ENCODE measurements around the gene MORN2. TPM values are rescaled to one million over a fixed set of nuclear protein-coding genes. Genes with fewer than 3 reads are reported as not detected.

Gene MORN2
- total RNA-seq, 2 experiments from 2014 or later = 1.0 to 2.2 TPM

DNA sequence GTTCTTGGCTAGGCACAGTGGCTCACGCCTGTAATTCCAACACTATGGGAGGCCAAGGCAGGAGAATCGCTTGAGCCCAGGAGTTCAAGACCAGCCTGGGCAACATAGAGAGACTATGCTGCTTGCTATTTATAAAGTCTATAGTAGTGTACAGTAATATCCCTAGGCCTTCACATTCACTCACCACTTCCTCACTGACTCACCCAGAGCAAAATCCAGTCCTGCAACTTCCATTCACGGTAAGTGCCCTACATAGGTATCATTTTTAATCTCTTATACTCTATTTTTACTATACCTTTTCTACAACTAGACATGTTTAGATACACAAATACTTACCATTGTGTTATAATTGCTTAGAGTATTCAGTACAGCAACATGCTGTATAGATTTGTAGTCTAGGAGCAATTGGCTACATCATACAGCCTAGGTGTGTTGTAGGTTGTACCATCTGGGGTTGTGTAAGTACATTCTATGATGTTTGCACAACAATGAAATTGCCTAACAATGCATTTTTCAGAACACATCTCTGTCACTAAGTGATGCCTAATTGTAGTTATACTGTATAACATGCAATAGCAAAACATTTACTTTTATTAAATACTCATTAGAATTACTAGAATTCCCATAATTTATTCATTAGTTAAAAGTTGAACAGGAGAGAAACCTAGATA lies 8.9 kb upstream of the MORN2 start:
- POLR2A ChIA-PET = no interaction called here
- Mint-ChIP-seq H3K27ac (no peak overlapping the region), H3K36me3 (peaks cover 37% of the 10 kb centered on the region), H3K4me1 (peaks cover 5% of the 10 kb centered on the region), H3K27me3 (no peaks in the 10 kb centered on the region), H3K9me3 (peaks cover 11% of the 10 kb centered on the region), H3K4me3 (no peak overlapping the region)
- ATAC-seq (ENCODE audit: low read depth) (no peak), DNase-seq (no peak)

DNA sequence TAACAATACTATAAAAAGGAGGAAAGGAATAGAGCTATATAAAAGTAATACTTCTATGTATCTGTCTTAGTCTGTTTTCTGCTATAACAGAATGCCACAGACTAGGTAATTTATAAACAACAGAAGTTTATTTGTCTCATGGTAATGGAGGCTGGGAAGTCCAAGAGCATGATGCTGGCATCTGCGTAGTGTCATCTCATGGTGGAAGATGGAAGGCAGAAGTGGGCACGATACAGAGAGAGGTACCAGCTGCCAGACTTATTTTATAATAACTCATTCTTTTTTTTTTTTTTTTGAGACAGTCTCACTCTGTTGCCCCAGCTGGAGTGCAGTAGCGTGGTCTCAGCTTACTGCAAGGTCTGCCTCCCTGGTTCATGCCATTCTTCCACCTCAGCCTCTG lies 4.3 kb upstream of the MORN2 start:
- Mint-ChIP-seq H3K27me3 (no peaks in the 10 kb centered on the region), H3K4me3 (no peak overlapping the region), H3K36me3 (peaks cover 31% of the 10 kb centered on the region), H3K4me1 (peaks cover 12% of the 10 kb centered on the region), H3K9me3 (peaks cover 19% of the 10 kb centered on the region), H3K27ac (no peak overlapping the region)
- no peak for ATAC-seq (ENCODE audit: low read depth)
- no peak for DNase-seq
- POLR2A ChIA-PET = no interaction called here

DNA sequence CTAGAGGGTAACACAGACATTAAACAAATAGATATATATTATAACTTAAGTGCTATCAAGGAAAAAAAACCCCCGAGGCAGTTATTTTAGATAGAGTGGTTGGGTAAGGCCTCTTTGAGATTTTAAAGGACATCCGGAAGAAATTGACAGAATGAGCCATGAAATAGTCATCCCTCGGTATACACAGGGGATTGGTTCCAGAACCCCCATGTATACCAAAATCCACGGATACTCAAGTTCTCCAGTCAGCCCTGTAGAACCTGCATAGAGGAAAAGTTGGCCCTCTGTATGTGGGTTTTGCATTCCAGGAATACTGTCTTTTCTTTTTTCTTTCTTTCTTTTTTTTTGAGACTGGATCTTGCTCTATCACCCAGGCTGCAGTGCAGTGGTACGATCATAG lies 2.0 kb upstream of the MORN2 start:
- H3K36me3 Mint-ChIP-seq = peaks cover 22% of the 10 kb centered on the region
- no peak overlapping the region for H3K27ac Mint-ChIP-seq
- no peak overlapping the region for H3K4me3 Mint-ChIP-seq
- H3K9me3 Mint-ChIP-seq = peaks cover 19% of the 10 kb centered on the region
- no peaks in the 10 kb centered on the region for H3K27me3 Mint-ChIP-seq
- DNase-seq = no peak
- no peak for ATAC-seq (ENCODE audit: low read depth)
- H3K4me1 Mint-ChIP-seq = peaks cover 15% of the 10 kb centered on the region
- POLR2A ChIA-PET = interaction anchor here (0.7 kb wide), 1 partner anchor 621 kb away, joined by 4 read pairs; no protein-coding TSS in a partner anchor

- peaks cover 12% of the 10 kb centered on the region for H3K36me3 Mint-ChIP-seq
- POLR2A ChIA-PET = interaction anchor here (0.9 to 2.2 kb wide), 2 partner anchors 57 to 124 kb away, joined by 3 to 19 read pairs; partner anchors contain the start of gene SRSF7
Observed at GRCh38 chr2:38875227-38875575, 575 bp upstream of the MORN2 start.

GRCh38 chr2:38876407-38876806 lies 631 bp downstream of the MORN2 start:
- DNase-seq (no peak), ATAC-seq (ENCODE audit: low read depth) (no peak)
- H3K36me3 Mint-ChIP-seq = peaks cover 9% of the 10 kb centered on the region
- H3K4me3 Mint-ChIP-seq = peak overlapping the region; percentile 97
- no peaks in the 10 kb centered on the region for H3K27me3 Mint-ChIP-seq
- peak overlapping the region; percentile 75 for H3K27ac Mint-ChIP-seq
- H3K4me1 Mint-ChIP-seq = peaks cover 15% of the 10 kb centered on the region
- POLR2A ChIA-PET = interaction anchor here (2.2 kb wide), 1 partner anchor 125 kb away, joined by 19 read pairs; the partner anchor contains the start of gene SRSF7
- H3K9me3 Mint-ChIP-seq = peaks cover 9% of the 10 kb centered on the region

More at GRCh38 chr2:38875227-38875575, 575 bp upstream of the MORN2 start:
- Mint-ChIP-seq H3K9me3 (peaks cover 11% of the 10 kb centered on the region), H3K27me3 (no peaks in the 10 kb centered on the region), H3K4me1 (peaks cover 15% of the 10 kb centered on the region), H3K27ac (peak overlapping the region; percentile 86), H3K4me3 (peak overlapping the region; percentile 97)
- DNase-seq = no peak
- no peak for ATAC-seq (ENCODE audit: low read depth)

DNA sequence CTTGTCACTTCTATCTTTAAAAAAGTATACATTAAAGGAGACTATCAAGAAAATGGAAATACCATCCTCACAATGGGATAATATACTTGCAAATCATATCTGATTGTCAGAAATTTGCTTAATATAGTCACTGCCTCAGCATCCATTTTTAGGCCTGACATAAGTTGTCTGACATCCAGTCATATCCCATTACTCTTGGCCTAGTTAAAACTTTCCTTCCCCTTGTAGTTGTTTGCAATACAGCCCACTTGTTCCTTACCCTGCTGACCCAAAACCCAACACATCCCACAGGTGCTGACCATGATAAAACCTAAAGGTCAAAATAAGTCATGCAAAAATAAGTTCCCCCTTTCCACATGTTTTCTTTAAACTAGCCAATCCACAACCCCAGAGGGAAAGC lies 10.3 kb downstream of the MORN2 start:
- peaks cover 4% of the 10 kb centered on the region for H3K27me3 Mint-ChIP-seq
- H3K4me3 Mint-ChIP-seq = no peak overlapping the region
- ATAC-seq (ENCODE audit: low read depth) = no peak
- peaks cover 2% of the 10 kb centered on the region for H3K9me3 Mint-ChIP-seq
- H3K4me1 Mint-ChIP-seq = no peaks in the 10 kb centered on the region
- POLR2A ChIA-PET = no interaction called here
- no peak overlapping the region for H3K27ac Mint-ChIP-seq
- DNase-seq = no peak
- no peaks in the 10 kb centered on the region for H3K36me3 Mint-ChIP-seq

GRCh38 chr2:38887347-38887746 lies 11.6 kb downstream of the MORN2 start:
- no peak for DNase-seq
- Mint-ChIP-seq H3K9me3 (peaks cover 2% of the 10 kb centered on the region), H3K27ac (no peak overlapping the region), H3K4me1 (no peaks in the 10 kb centered on the region), H3K27me3 (peaks cover 8% of the 10 kb centered on the region), H3K36me3 (no peaks in the 10 kb centered on the region), H3K4me3 (no peak overlapping the region)
- no peak for ATAC-seq (ENCODE audit: low read depth)
- POLR2A ChIA-PET = no interaction called here

DNA sequence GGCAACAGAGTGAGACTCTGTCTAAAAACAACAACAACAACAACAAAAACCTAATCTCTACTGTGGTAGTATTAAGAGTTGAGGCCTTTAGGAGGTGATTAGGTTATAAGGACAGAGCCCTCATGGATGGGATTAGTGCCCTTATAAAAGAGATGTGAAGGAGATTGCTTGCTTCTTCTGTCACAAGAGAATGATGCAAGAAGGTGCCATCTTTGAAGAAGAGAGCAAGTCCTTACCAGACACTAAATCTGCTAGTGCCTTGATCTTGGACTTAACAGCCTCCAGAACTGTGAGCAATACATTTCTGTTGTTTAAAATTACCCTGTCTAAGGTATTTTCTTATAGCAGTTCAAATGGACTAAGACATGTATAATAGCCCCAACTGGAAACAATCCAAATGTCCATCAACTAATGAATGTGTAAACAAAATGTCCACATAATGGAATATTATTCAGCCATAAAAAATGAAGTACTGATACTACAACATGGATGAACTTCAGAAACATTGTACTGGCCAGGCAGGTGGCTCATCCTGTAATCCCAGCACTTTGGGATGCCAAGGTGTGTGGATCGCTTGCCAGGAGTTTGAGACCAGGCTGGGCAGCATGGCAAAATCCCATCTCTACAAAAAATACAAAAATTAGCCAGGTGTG lies 12.3 kb downstream of the MORN2 start:
- ATAC-seq (ENCODE audit: low read depth) (no peak), DNase-seq (no peak)
- no peaks in the 10 kb centered on the region for H3K36me3 Mint-ChIP-seq
- no peak overlapping the region for H3K4me3 Mint-ChIP-seq
- no peaks in the 10 kb centered on the region for H3K4me1 Mint-ChIP-seq
- no peak overlapping the region for H3K27ac Mint-ChIP-seq
- H3K9me3 Mint-ChIP-seq = peaks cover 2% of the 10 kb centered on the region
- POLR2A ChIA-PET = no interaction called here
- H3K27me3 Mint-ChIP-seq = peaks cover 8% of the 10 kb centered on the region

DNA sequence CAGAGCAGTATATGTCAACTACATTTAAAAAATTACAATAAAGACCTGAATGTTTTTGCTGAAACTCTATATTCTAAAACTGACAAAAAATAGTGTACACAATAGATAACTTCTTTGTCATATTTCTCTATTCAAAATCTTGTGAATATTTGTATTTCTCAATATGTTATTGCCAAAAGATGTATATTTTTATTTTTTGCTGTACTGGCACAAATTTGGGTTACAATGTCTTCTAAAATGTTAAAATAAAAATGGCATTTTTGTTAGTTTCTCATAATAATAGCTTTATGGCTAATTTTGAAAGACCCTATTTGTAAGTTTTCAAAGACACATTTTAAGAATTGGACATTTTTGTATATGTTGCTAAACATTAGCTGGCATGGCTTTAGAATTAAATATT lies 13.3 kb downstream of the MORN2 start:
- no peak overlapping the region for H3K4me3 Mint-ChIP-seq
- H3K9me3 Mint-ChIP-seq = peaks cover 2% of the 10 kb centered on the region
- POLR2A ChIA-PET = no interaction called here
- DNase-seq = no peak
- no peak for ATAC-seq (ENCODE audit: low read depth)
- H3K27me3 Mint-ChIP-seq = peaks cover 8% of the 10 kb centered on the region
- H3K4me1 Mint-ChIP-seq = no peaks in the 10 kb centered on the region
- no peaks in the 10 kb centered on the region for H3K36me3 Mint-ChIP-seq
- H3K27ac Mint-ChIP-seq = no peak overlapping the region

DNA sequence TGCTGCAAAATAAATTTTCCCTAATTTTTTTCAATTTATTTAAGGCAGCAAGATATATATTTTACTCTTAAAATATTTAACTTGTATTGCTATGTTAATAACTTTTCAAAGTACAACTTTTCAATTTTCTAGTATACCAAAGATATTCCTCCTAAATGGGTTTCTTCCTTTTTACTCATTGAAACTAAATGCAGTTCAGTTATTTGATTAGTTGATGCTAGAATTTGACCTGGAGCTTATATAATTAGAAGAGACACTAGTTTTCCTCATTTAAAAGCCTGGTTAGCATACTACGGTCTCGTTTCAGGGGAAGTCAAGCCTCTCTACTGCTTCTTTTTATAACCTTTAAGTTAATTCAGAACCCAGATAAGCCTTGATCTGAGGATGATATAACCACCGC lies 13.8 kb downstream of the MORN2 start, which contains the start of gene ARHGEF33:
Gene ARHGEF33, plus strand, starts transcription at position 301 of the 400 bp plus-strand sequence. CDS start 29,573 bp downstream, outside the sequence.
- no peak for ATAC-seq (ENCODE audit: low read depth)
- Mint-ChIP-seq H3K4me1 (no peaks in the 10 kb centered on the region), H3K4me3 (no peak within 1 kb of the TSS), H3K36me3 (no peaks in the 10 kb centered on the region), H3K27me3 (peaks cover 8% of the 10 kb centered on the region), H3K27ac (no peak within 1 kb of the TSS), H3K9me3 (peaks cover 2% of the 10 kb centered on the region)
- POLR2A ChIA-PET = no interaction called here
- DNase-seq = no peak

- H3K4me1 Mint-ChIP-seq = no peaks in the 10 kb centered on the region
- DNase-seq (no peak), ATAC-seq (ENCODE audit: low read depth) (no peak)
- POLR2A ChIA-PET = no interaction called here
- no peak overlapping the region for H3K4me3 Mint-ChIP-seq
- H3K36me3 Mint-ChIP-seq = no peaks in the 10 kb centered on the region
- no peak overlapping the region for H3K27ac Mint-ChIP-seq
- H3K9me3 Mint-ChIP-seq = no peaks in the 10 kb centered on the region
- peaks cover 13% of the 10 kb centered on the region for H3K27me3 Mint-ChIP-seq
Observed at GRCh38 chr2:38892819-38893218, 17.0 kb downstream of the MORN2 start.

DNA sequence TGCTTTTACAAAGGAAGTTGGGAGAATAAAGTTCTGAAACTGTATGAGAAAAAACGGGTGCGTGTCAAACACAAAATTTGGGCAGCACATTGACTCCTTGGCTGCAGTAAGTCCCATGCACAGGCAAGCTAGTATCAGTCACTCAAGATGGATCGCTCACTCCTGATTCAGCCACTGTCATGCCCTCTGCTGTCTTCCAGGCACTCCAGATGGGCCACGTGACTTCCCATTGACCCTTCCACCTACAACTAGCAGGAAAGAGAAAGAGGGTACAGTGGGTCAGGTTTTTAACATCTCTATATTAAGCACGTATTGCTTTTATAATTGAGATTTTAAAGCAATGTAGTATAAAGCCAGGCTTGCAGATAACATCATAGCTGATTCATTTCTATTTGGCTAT lies 22.5 kb downstream of the MORN2 start:
- H3K4me3 Mint-ChIP-seq = no peak overlapping the region
- H3K36me3 Mint-ChIP-seq = no peaks in the 10 kb centered on the region
- H3K4me1 Mint-ChIP-seq = no peaks in the 10 kb centered on the region
- POLR2A ChIA-PET = no interaction called here
- no peak for DNase-seq
- H3K27me3 Mint-ChIP-seq = peaks cover 14% of the 10 kb centered on the region
- ATAC-seq (ENCODE audit: low read depth) = no peak
- no peak overlapping the region for H3K27ac Mint-ChIP-seq
- H3K9me3 Mint-ChIP-seq = no peaks in the 10 kb centered on the region

- no peaks in the 10 kb centered on the region for H3K4me1 Mint-ChIP-seq
- H3K9me3 Mint-ChIP-seq = no peaks in the 10 kb centered on the region
- DNase-seq (no peak), ATAC-seq (ENCODE audit: low read depth) (no peak)
- POLR2A ChIA-PET = no interaction called here
- H3K27me3 Mint-ChIP-seq = peaks cover 14% of the 10 kb centered on the region
- no peak overlapping the region for H3K27ac Mint-ChIP-seq
- no peaks in the 10 kb centered on the region for H3K36me3 Mint-ChIP-seq
- H3K4me3 Mint-ChIP-seq = no peak overlapping the region
Observed at GRCh38 chr2:38900726-38901125, 24.9 kb downstream of the MORN2 start.

DNA sequence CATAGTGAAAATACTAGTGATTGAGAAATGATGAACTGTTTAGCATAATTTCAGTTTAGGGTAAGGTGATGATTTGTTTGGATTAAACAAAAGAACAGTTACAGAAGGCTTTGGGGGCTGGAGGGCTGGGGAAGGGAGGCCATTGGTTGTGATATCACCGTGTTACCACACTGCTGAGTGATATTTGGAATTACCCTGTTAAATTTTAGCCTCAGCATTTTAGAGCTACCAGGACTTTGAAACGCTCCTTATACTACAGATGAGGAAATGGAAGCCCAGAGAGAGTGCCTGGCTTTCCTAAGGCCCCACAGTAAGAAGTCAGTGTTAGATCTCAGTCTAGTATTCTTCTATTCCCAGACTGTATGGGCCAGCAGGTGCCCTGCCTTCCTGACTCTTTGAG lies 29.5 kb downstream of the MORN2 start:
- H3K4me3 Mint-ChIP-seq = no peak overlapping the region
- ATAC-seq (ENCODE audit: low read depth) (no peak), DNase-seq (no peak)
- peaks cover 2% of the 10 kb centered on the region for H3K4me1 Mint-ChIP-seq
- POLR2A ChIA-PET = no interaction called here
- H3K27me3 Mint-ChIP-seq = peaks cover 3% of the 10 kb centered on the region
- H3K9me3 Mint-ChIP-seq = no peaks in the 10 kb centered on the region
- H3K36me3 Mint-ChIP-seq = no peaks in the 10 kb centered on the region
- H3K27ac Mint-ChIP-seq = no peak overlapping the region
